H1 (cell line): ENCODE data around the gene FNDC10.

Experiments
- CTCF ChIP-seq, 3 experiments: IDR thresholded peaks; 1 replicate in 2 of 3; 2 replicates in 1 of 3; pipeline versions ENCODE4 v1.5.1 to v1.6.1; 2011; ENCODE audit warnings: low read length in 3 of 3, mild to moderate bottlenecking in 3 of 3, inconsistent platforms in 2 of 3, low read depth in 1 of 3, moderate library complexity in 1 of 3; ENCODE audit not compliant: insufficient read depth in 1 of 3; ENCODE audit errors: control extremely low read depth in 1 of 3
- EZH2 ChIP-seq: fragments of 200-600 bp; sonication (generic); IDR thresholded peaks from 2 replicates; pipeline ENCODE4 v1.7.1; 2012; ENCODE audit warnings: low read depth, mild to moderate bottlenecking, moderate library complexity, low read length, inconsistent platforms; ENCODE audit not compliant: severe bottlenecking
- POLR2A ChIP-seq, 2 experiments: IDR thresholded peaks; 1 replicate in 1 of 2; 2 replicates in 1 of 2; pipeline ENCODE4 v1.6.1; 2011; ENCODE audit warnings: low read depth in 2 of 2, low read length in 2 of 2, mild to moderate bottlenecking in 2 of 2; ENCODE audit errors: control extremely low read depth in 1 of 2
- RAD21 ChIP-seq, 2 experiments: IDR thresholded peaks in 1 of 2; conservative IDR thresholded peaks in 1 of 2; 2 replicates each; pipeline ENCODE4 v1.6.1; 2011; ENCODE audit warnings: low read depth in 2 of 2, low read length in 2 of 2, improper control_type of control experiment in 1 of 2, inconsistent platforms in 1 of 2, mild to moderate bottlenecking in 1 of 2, moderate library complexity in 1 of 2
- TAF1 ChIP-seq: IDR thresholded peaks from 2 replicates; pipeline ENCODE4 v1.6.1; 2011; ENCODE audit warnings: mild to moderate bottlenecking, low read depth, low read length
- TBP ChIP-seq: IDR thresholded peaks from 2 replicates; pipeline ENCODE4 v1.6.1; 2011; ENCODE audit warnings: low read depth, low read length, improper control_type of control experiment
- TF ChIP-seq, protein P1 (sequence below): IDR thresholded peaks from 2 replicates; pipeline ENCODE4 v1.6.1; 2012; ENCODE audit warnings: inconsistent platforms

GRCh38 chr1:1606232-1606631, 6.3 kb upstream of the FNDC10 start:
- TF ChIP-seq TAF1 (no peak), POLR2A (IDR thresholded peaks at IDR 0.05; ENCODE audit: control extremely low read depth in 1 of 2, low read depth in 2 of 2, low read length in 2 of 2) (no peak), CTCF (IDR thresholded peaks at IDR 0.05; ENCODE audit: control extremely low read depth in 1 of 3, insufficient read depth in 1 of 3, low read depth in 1 of 3, low read length in 3 of 3) (no peak), RAD21 (IDR thresholded peaks at IDR 0.05 in 1 of 2, conservative IDR thresholded peaks at IDR 0.05 in 1 of 2; ENCODE audit: low read depth in 2 of 2, low read length in 2 of 2) (no peak), EZH2 (no peak), TBP (no peak)
- TF ChIP-seq, protein P1, sequence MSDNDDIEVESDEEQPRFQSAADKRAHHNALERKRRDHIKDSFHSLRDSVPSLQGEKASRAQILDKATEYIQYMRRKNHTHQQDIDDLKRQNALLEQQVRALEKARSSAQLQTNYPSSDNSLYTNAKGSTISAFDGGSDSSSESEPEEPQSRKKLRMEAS, result no peak
